ENCODE data around the gene CLEC16A.

The CLEC16A gene

DNA sequence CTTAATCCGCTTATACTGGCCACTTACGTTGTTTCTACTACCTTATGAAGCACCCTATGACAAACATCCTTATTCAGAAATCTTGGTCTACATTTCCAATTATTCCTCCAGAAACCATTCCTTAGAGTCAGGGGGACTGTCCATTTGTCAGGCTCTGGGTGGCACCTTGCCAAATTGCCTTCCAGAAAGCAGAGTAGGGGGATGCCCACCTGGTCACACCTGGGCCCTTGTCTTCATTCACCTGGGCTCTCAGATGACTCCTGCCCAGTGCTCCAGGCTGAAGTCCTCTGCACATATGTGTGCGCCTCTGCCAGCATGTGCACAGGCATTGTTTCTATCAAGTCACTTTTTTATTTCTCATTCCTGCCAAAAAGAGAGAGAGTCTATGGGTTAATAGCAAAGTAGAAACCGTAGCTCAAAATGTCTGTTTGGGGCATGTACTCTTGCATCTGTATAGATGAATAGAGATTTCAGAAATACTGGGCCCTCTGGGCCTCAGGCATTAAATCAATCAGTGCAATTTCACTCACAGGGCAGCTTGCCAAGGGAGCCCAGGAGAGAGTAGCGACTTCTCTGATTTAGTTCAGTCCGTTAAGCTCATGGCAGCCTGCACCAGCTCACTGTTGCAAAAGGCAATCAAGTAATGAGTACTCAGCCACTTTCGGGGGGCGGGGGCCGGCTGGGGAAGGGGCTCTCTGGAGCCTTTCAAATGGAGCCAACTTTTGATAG lies 207.0 kb downstream of the CLEC16A start:
- Histone ChIP-seq H3K9me3 (ENCODE audit: insufficient read depth, low read depth, low read length) (no peaks in the 10 kb centered on the region), H3K9ac (ENCODE audit: low read depth, low read length) (no peak overlapping the region), H3K36me3 (ENCODE audit: insufficient read depth, low read length) (no peaks in the 10 kb centered on the region), H3K4me3 (ENCODE audit: low read length) (no peak overlapping the region), H3K4me1 (ENCODE audit: insufficient read depth, low read length) (no peaks in the 10 kb centered on the region), H3K27ac (ENCODE audit: low read depth, low read length) (no peak overlapping the region), H3K27me3 (ENCODE audit: insufficient read depth, low read length) (no peaks in the 10 kb centered on the region)
- WGBS, result 93% methylated on average over 9 of the region's 9 CpGs

GRCh38 chr16:11151885-11152629 lies 207.7 kb downstream of the CLEC16A start:
- 90% methylated on average over 12 of the region's 12 CpGs for WGBS
- Histone ChIP-seq H3K27ac (ENCODE audit: low read depth, low read length) (no peak overlapping the region), H3K4me1 (ENCODE audit: insufficient read depth, low read length) (no peaks in the 10 kb centered on the region), H3K9me3 (ENCODE audit: insufficient read depth, low read depth, low read length) (no peaks in the 10 kb centered on the region), H3K36me3 (ENCODE audit: insufficient read depth, low read length) (no peaks in the 10 kb centered on the region), H3K4me3 (ENCODE audit: low read length) (no peak overlapping the region), H3K27me3 (ENCODE audit: insufficient read depth, low read length) (no peaks in the 10 kb centered on the region), H3K9ac (ENCODE audit: low read depth, low read length) (no peak overlapping the region)

- Histone ChIP-seq H3K4me1 (ENCODE audit: insufficient read depth, low read length) (no peaks in the 10 kb centered on the region), H3K4me3 (ENCODE audit: low read length) (no peak overlapping the region), H3K9me3 (ENCODE audit: insufficient read depth, low read depth, low read length) (no peaks in the 10 kb centered on the region), H3K27me3 (ENCODE audit: insufficient read depth, low read length) (no peaks in the 10 kb centered on the region), H3K36me3 (ENCODE audit: insufficient read depth, low read length) (no peaks in the 10 kb centered on the region), H3K27ac (ENCODE audit: low read depth, low read length) (no peak overlapping the region), H3K9ac (ENCODE audit: low read depth, low read length) (no peak overlapping the region)
- WGBS, result 93% methylated on average over 17 of the region's 17 CpGs
Measured at GRCh38 chr16:11152677-11153331, 208.4 kb downstream of the CLEC16A start.

DNA sequence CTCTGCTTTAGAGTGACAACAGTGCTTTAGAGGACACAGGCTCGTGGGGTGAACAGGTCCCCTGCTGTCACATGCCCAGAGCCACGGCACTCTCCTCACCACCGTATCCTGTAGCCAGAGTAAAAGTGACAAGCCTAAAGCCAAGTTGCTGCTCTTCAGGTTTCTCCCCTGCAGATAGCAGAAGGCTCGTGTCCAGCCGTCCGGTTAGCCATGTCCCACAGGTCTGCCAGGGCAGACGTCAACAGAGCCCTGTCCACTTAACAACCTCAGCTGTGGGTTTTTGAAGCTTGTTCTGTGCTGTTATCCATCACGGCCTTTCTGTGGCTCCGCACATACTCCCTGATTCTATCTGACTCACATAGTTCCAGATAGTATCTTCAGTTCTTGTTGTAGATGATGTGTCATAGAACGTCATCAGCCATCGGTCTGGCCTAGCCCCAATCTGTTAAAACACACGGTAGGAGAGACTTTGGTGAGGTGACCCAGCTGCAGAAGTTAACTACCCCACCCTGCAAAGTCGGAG lies 211.0 kb downstream of the CLEC16A start:
- H3K9ac ChIP-seq (ENCODE audit: low read depth, low read length), result no peak overlapping the region
- H3K4me3 ChIP-seq (ENCODE audit: low read length), result no peak overlapping the region
- H3K27ac ChIP-seq (ENCODE audit: low read depth, low read length), result no peak overlapping the region
- H3K9me3 ChIP-seq (ENCODE audit: insufficient read depth, low read depth, low read length), result no peaks in the 10 kb centered on the region
- H3K36me3 ChIP-seq (ENCODE audit: insufficient read depth, low read length), result no peaks in the 10 kb centered on the region
- 88% methylated on average over 13 of the region's 13 CpGs for whole genome bisulfite sequencing
- H3K27me3 ChIP-seq (ENCODE audit: insufficient read depth, low read length), result no peaks in the 10 kb centered on the region
- no peaks in the 10 kb centered on the region for H3K4me1 ChIP-seq (ENCODE audit: insufficient read depth, low read length)

DNA sequence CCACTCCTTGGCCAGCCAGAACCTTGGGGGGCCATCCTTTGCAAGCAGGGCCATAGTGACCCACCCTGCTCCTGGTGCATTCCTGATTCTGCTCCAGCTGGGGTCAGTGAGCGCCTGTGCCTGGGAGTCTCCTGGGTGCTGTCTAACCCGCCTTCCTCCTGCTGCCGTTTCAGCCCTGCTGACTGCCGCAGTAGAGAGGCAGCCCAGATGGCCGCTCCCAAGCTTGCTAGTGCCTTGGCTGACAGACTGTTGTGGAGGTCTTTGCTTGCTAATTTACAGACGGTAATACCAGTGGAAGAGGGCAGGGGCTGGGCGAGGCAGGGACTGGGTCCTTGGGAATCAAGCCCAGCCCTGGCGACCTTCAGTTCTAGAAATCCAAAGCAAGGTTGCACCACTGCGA lies 212.0 kb downstream of the CLEC16A start:
- no peak overlapping the region for H3K27ac ChIP-seq (ENCODE audit: low read depth, low read length)
- H3K27me3 ChIP-seq (ENCODE audit: insufficient read depth, low read length), result no peaks in the 10 kb centered on the region
- no peak overlapping the region for H3K4me3 ChIP-seq (ENCODE audit: low read length)
- 92% methylated on average over 9 of the region's 9 CpGs for WGBS
- no peaks in the 10 kb centered on the region for H3K36me3 ChIP-seq (ENCODE audit: insufficient read depth, low read length)
- no peaks in the 10 kb centered on the region for H3K4me1 ChIP-seq (ENCODE audit: insufficient read depth, low read length)
- no peaks in the 10 kb centered on the region for H3K9me3 ChIP-seq (ENCODE audit: insufficient read depth, low read depth, low read length)
- H3K9ac ChIP-seq (ENCODE audit: low read depth, low read length), result no peak overlapping the region

DNA sequence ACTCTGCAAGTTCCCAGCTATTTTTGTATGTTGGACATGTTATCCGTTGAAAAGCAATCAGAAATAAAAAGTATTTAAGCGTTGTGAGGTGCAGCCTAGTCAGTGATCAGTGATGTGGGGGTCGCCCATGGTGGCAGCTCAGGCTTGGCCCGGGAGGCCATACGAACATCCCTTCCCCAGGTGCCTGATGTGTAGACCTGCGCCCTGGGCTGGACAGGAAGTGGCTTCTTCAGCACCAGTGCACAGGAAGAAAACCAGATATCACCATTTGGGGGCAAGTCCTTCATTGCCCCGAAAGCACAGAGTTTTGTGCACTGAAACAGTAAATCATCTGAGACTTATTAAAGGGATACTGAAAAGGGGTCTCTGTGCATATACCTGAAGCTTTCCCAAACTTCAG lies 212.8 kb downstream of the CLEC16A start:
- Histone ChIP-seq H3K36me3 (ENCODE audit: insufficient read depth, low read length) (no peaks in the 10 kb centered on the region), H3K27me3 (ENCODE audit: insufficient read depth, low read length) (no peaks in the 10 kb centered on the region), H3K9me3 (ENCODE audit: insufficient read depth, low read depth, low read length) (no peaks in the 10 kb centered on the region), H3K4me3 (ENCODE audit: low read length) (no peak overlapping the region), H3K9ac (ENCODE audit: low read depth, low read length) (no peak overlapping the region), H3K4me1 (ENCODE audit: insufficient read depth, low read length) (no peaks in the 10 kb centered on the region), H3K27ac (ENCODE audit: low read depth, low read length) (no peak overlapping the region)
- WGBS, result 95% methylated on average over 7 of the region's 7 CpGs

- WGBS, result 90% methylated on average over 12 of the region's 12 CpGs
- no peak overlapping the region for H3K4me3 ChIP-seq (ENCODE audit: low read length)
- H3K4me1 ChIP-seq (ENCODE audit: insufficient read depth, low read length), result no peaks in the 10 kb centered on the region
- H3K27ac ChIP-seq (ENCODE audit: low read depth, low read length), result no peak overlapping the region
- no peak overlapping the region; the same call in 1 of the 2 replicates for H3K9ac ChIP-seq (ENCODE audit: low read depth, low read length)
- H3K9me3 ChIP-seq (ENCODE audit: insufficient read depth, low read depth, low read length), result no peaks in the 10 kb centered on the region
- H3K36me3 ChIP-seq (ENCODE audit: insufficient read depth, low read length), result no peaks in the 10 kb centered on the region
- H3K27me3 ChIP-seq (ENCODE audit: insufficient read depth, low read length), result no peaks in the 10 kb centered on the region
Measured at GRCh38 chr16:11158018-11158417, 213.7 kb downstream of the CLEC16A start.

GRCh38 chr16:11159282-11159681 lies 214.9 kb downstream of the CLEC16A start:
- Histone ChIP-seq H3K27me3 (ENCODE audit: insufficient read depth, low read length) (no peaks in the 10 kb centered on the region), H3K27ac (ENCODE audit: low read depth, low read length) (no peak overlapping the region), H3K9me3 (ENCODE audit: insufficient read depth, low read depth, low read length) (no peaks in the 10 kb centered on the region), H3K36me3 (ENCODE audit: insufficient read depth, low read length) (no peaks in the 10 kb centered on the region), H3K4me1 (ENCODE audit: insufficient read depth, low read length) (no peaks in the 10 kb centered on the region), H3K9ac (ENCODE audit: low read depth, low read length) (no peak overlapping the region), H3K4me3 (ENCODE audit: low read length) (no peak overlapping the region)
- 91% methylated on average over 4 of the region's 4 CpGs for WGBS

DNA sequence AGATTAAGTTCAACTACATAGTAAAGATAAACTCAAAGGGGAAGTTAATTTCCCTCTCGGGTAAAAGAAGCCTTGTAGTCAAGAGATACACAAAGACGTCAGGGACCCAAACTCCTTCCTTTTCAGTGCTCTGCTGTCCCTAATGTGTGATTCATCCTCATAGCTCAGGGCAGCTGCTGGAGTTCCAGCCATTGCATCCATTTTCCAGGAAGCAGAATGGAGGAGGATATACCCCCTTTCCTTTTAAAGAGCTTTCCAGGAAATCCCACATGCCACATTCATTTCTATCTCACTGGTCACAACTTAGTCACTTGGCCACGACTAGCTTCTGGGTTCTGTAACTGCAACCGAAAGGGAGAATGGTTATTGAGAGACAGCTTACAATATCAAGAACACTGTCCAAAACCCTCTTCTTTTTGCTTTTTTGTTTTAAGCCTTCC lies 216.3 kb downstream of the CLEC16A start:
- Histone ChIP-seq H3K27ac (ENCODE audit: low read depth, low read length) (no peak overlapping the region), H3K36me3 (ENCODE audit: insufficient read depth, low read length) (no peaks in the 10 kb centered on the region), H3K9ac (ENCODE audit: low read depth, low read length) (no peak overlapping the region), H3K4me3 (ENCODE audit: low read length) (no peak overlapping the region), H3K9me3 (ENCODE audit: insufficient read depth, low read depth, low read length) (no peaks in the 10 kb centered on the region), H3K4me1 (ENCODE audit: insufficient read depth, low read length) (no peaks in the 10 kb centered on the region), H3K27me3 (ENCODE audit: insufficient read depth, low read length) (no peaks in the 10 kb centered on the region)
- WGBS, result 89% methylated on average over 4 of the region's 4 CpGs

DNA sequence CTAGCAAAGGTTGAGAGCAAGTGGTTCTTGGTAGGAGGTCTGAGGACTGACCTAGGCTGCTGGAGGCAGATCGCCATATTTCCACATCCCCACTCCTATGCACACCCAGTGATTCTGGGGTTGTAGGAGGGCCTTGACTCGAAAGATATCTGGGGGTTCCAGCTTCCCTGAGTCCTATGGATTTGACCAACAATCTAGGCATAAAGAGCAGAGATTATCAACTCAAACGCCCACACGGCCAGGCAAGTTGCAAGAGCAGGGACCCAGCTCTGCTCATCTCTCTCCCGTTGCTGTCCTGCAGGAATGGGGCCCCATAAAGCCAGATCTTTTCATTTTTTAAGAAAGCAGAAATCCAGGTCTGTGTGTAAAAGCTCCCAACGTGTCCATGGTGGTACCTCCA lies 217.1 kb downstream of the CLEC16A start:
- Histone ChIP-seq H3K9me3 (ENCODE audit: insufficient read depth, low read depth, low read length) (no peaks in the 10 kb centered on the region), H3K27ac (ENCODE audit: low read depth, low read length) (no peak overlapping the region), H3K4me1 (ENCODE audit: insufficient read depth, low read length) (no peaks in the 10 kb centered on the region), H3K4me3 (ENCODE audit: low read length) (no peak overlapping the region), H3K27me3 (ENCODE audit: insufficient read depth, low read length) (no peaks in the 10 kb centered on the region), H3K9ac (ENCODE audit: low read depth, low read length) (no peak overlapping the region), H3K36me3 (ENCODE audit: insufficient read depth, low read length) (no peaks in the 10 kb centered on the region)
- WGBS, result 88% methylated on average over 6 of the region's 6 CpGs

- H3K9ac ChIP-seq (ENCODE audit: low read depth, low read length), result no peak overlapping the region
- no peaks in the 10 kb centered on the region for H3K4me1 ChIP-seq (ENCODE audit: insufficient read depth, low read length)
- H3K27ac ChIP-seq (ENCODE audit: low read depth, low read length), result no peak overlapping the region
- no peaks in the 10 kb centered on the region for H3K27me3 ChIP-seq (ENCODE audit: insufficient read depth, low read length)
- H3K36me3 ChIP-seq (ENCODE audit: insufficient read depth, low read length), result no peaks in the 10 kb centered on the region
- no peaks in the 10 kb centered on the region for H3K9me3 ChIP-seq (ENCODE audit: insufficient read depth, low read depth, low read length)
- no peak overlapping the region for H3K4me3 ChIP-seq (ENCODE audit: low read length)
- 74% methylated on average over 6 of the region's 7 CpGs for WGBS
Measured at GRCh38 chr16:11161974-11162373, 217.6 kb downstream of the CLEC16A start.

Measured in HUES64 (cell line).